Gastroesophageal sphincter (tissue), 3 donors: Measurements from ENCODE around the gene ELL.

ENCODE experiments used
- EP300 ChIP-seq: sonication (generic); formaldehyde crosslinking; IDR thresholded peaks from one replicate; pipeline ENCODE4 v1.6.1; 2017; ENCODE audit warnings: antibody characterized with exemption, mild to moderate bottlenecking
- POLR2AphosphoS5 ChIP-seq: sonication (generic); formaldehyde crosslinking; IDR thresholded peaks from one replicate; pipeline ENCODE4 v1.6.1; 2017; ENCODE audit warnings: antibody characterized with exemption
- TF ChIP-seq, protein P1 (sequence below), 4 experiments: fragments of 200-600 bp in 2 of 4; fragments of 450-650 bp in 2 of 4; sonication (generic) in 1 of 4; IDR thresholded peaks; one replicate each; pipeline ENCODE4 v1.5.1; 2017 to 2019; ENCODE audit warnings: antibody characterized with exemption in 4 of 4, mild to moderate bottlenecking in 2 of 4, moderate library complexity in 2 of 4

DNA sequence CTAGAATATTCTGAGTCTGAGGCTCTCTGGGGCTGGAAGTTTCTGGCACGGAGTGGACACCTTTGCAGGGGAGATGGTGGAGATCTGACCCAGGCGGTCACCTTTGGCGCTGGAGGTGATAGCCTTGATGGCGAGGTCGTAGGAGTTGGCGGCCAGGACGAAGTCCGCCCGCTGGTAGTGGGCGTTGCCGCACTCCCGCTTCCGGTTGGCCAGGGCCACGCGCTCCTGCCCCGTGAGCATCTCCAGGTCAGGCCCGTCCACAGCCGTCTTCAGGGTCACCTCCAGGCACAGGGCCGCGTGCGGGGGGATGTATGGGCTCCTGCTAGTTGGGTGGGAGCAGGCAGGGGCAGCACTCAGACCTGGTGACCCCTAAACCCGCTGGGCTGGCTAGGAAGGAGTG is 16.2 kb upstream of the ELL start:
- TF ChIP-seq EP300, result no peak
- no peak for TF ChIP-seq POLR2AphosphoS5
- TF ChIP-seq, protein P1, sequence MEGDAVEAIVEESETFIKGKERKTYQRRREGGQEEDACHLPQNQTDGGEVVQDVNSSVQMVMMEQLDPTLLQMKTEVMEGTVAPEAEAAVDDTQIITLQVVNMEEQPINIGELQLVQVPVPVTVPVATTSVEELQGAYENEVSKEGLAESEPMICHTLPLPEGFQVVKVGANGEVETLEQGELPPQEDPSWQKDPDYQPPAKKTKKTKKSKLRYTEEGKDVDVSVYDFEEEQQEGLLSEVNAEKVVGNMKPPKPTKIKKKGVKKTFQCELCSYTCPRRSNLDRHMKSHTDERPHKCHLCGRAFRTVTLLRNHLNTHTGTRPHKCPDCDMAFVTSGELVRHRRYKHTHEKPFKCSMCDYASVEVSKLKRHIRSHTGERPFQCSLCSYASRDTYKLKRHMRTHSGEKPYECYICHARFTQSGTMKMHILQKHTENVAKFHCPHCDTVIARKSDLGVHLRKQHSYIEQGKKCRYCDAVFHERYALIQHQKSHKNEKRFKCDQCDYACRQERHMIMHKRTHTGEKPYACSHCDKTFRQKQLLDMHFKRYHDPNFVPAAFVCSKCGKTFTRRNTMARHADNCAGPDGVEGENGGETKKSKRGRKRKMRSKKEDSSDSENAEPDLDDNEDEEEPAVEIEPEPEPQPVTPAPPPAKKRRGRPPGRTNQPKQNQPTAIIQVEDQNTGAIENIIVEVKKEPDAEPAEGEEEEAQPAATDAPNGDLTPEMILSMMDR (IDR thresholded peaks at IDR 0.05), result no peak
